Panc1 (cell line): ENCODE data around the gene PDE12. TPM values are rescaled to one million over a fixed set of nuclear protein-coding genes. Genes with fewer than 3 reads are reported as not detected.

Source experiments
- ATAC-seq: fragments of 200-7000 bp; cut with Tn5 transposase; 2 replicates; pipeline ENCODE4 v1.9.1; 2020; ENCODE audit warnings: mild to moderate bottlenecking, moderate library complexity
- BruUV-seq: library from RNA; stranded (reverse); fragments of 400-500 nt; replicated peaks from 2 replicates; lab custom pipeline; 2021; lab: Mats Ljungman, UMichigan
- CTCF ChIA-PET: fragments of 300-600 bp; sonication (Branson Sonifier 250); formaldehyde crosslinking; loops from one replicate; lab custom pipeline; 2022; ENCODE audit warnings: antibody characterized with exemption; lab: Charles Lee
- POLR2A ChIA-PET: fragments of 300-600 bp; sonication (Branson Sonifier 250); formaldehyde crosslinking; loops from one replicate; lab custom pipeline; 2022; ENCODE audit warnings: antibody characterized with exemption; lab: Charles Lee
- DNase-seq: peaks from one replicate; pipeline ENCODE4 v3.0.0-alpha.2; 2010; ENCODE audit warnings: low read depth, low spot score
- H3K27ac ChIP-seq: 2 replicates; pipeline ENCODE4 v1.5.1; 2011; ENCODE audit warnings: mild to moderate bottlenecking, low read length, inconsistent platforms
- H3K27me3 ChIP-seq: fragments of 200-500 bp; sonication (Bioruptor generic); 2 replicates; pipeline ENCODE4 v1.6.0; 2014; ENCODE audit warnings: low read length, inconsistent platforms; ENCODE audit not compliant: control insufficient read depth, insufficient read depth
- H3K36me3 ChIP-seq: fragments of 200-500 bp; sonication (Bioruptor generic); 2 replicates; pipeline ENCODE4 v1.5.1; 2014; ENCODE audit warnings: inconsistent platforms, mild to moderate bottlenecking, low read length, moderate library complexity; ENCODE audit not compliant: control insufficient read depth, insufficient read depth
- H3K4me1 ChIP-seq: 2 replicates; pipeline ENCODE4 v1.5.1; 2011; ENCODE audit warnings: inconsistent platforms, mild to moderate bottlenecking, low read length, moderate library complexity; ENCODE audit not compliant: control insufficient read depth, insufficient read depth
- H3K4me3 ChIP-seq, 2 experiments: 2 replicates each; pipeline ENCODE4 v1.5.1; 2011 to 2012; ENCODE audit warnings: low read depth in 2 of 2, low read length in 2 of 2, mild to moderate bottlenecking in 2 of 2, inconsistent platforms in 1 of 2, moderate library complexity in 1 of 2
- H3K9me3 ChIP-seq: fragments of 200-500 bp; sonication (Bioruptor generic); 2 replicates; pipeline ENCODE4 v1.5.1; 2014; ENCODE audit warnings: low read depth, mild to moderate bottlenecking, inconsistent platforms, low read length, moderate library complexity; ENCODE audit not compliant: control insufficient read depth, insufficient read depth
- POLR2AphosphoS5 ChIP-seq: IDR thresholded peaks from 2 replicates; pipeline ENCODE4 v1.6.1; 2012; ENCODE audit warnings: mild to moderate bottlenecking, low read depth, low read length, moderate library complexity
- REST ChIP-seq, 2 experiments: IDR thresholded peaks; 2 replicates each; pipeline ENCODE4 v1.6.1; 2011 to 2012; ENCODE audit warnings: low read depth in 2 of 2, control low read depth in 1 of 2, low read length in 1 of 2, mild to moderate bottlenecking in 1 of 2, moderate library complexity in 1 of 2; ENCODE audit not compliant: insufficient read depth in 1 of 2
- SIN3A ChIP-seq: IDR thresholded peaks from 2 replicates; pipeline ENCODE4 v1.6.1; 2012; ENCODE audit warnings: low read depth, mild to moderate bottlenecking, low read length, moderate library complexity, borderline replicate concordance; ENCODE audit not compliant: insufficient read depth
- TCF7L2 ChIP-seq: IDR thresholded peaks from 2 replicates; pipeline ENCODE4 v1.6.1; 2011; ENCODE audit warnings: mild to moderate bottlenecking, low read depth, low read length, inconsistent platforms
- in situ Hi-C: cut with HindIII; loops from 2 replicates; pipeline ENCODE4 v1.10.0; 2016; ENCODE audit warnings: low sequenced_read_pairs, low pct_unique_long_range_greater_than_20kb
- intact Hi-C: fragments of 100-400 bp; cut with micrococcal nuclease; formaldehyde crosslinking; loops from one replicate; pipeline ENCODE4 v1.10.0; 2022; ENCODE audit not compliant: unreplicated experiment
- total RNA-seq: library from RNA; stranded (reverse); gene quantifications from one replicate; pipeline ENCODE4 v1.2.1, GENCODE V29; 2021; ENCODE audit not compliant: unreplicated experiment
- TF ChIP-seq, protein P1 (sequence below): fragments of 450-650 bp; IDR thresholded peaks from 2 replicates; pipeline ENCODE4 v1.5.1; 2017; ENCODE audit warnings: mild to moderate bottlenecking

Gene PDE12
- total RNA-seq, 1 experiment from 2014 or later: 22.8 TPM

DNA sequence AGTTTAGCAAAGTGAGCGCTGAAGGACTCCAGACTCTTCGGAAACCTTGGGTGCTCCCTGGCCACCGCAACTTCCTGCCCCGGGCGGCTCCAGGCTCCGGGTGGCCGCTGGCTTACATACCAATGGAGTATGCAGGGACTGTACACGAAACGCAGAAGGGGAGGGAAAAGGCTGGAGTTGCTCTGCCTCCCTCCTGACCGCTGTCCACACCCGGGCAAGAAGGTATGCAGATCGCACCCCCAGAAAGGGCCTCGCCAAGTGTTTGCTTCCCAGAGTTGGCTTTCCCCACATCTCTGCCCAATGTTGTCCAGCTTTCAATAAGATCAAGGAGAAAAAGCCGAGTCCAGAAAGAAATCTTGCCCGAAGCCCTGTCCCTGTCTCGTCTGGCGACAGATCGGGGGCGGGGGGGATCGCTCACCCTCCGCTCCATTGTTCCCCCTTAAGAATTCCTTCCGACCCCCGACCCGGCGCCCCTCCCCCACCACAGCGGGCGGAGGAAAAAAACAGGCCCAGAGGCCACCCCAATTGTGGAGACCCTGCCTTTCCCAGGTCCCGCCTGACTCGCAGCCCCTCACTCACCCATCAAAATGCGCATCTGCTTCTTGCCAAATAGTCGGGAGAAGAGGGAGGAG lies 40.5 kb downstream of the PDE12 start:
- Histone ChIP-seq H3K4me3 (peak overlapping the region; percentile 94 to 96), H3K36me3 (peaks cover 13% of the 10 kb centered on the region), H3K27me3 (no peaks in the 10 kb centered on the region), H3K9me3 (no peaks in the 10 kb centered on the region), H3K4me1 (peaks cover 11% of the 10 kb centered on the region), H3K27ac (peak overlapping the region; percentile 91)
- no peak for TF ChIP-seq POLR2AphosphoS5
- TF ChIP-seq, protein P1, sequence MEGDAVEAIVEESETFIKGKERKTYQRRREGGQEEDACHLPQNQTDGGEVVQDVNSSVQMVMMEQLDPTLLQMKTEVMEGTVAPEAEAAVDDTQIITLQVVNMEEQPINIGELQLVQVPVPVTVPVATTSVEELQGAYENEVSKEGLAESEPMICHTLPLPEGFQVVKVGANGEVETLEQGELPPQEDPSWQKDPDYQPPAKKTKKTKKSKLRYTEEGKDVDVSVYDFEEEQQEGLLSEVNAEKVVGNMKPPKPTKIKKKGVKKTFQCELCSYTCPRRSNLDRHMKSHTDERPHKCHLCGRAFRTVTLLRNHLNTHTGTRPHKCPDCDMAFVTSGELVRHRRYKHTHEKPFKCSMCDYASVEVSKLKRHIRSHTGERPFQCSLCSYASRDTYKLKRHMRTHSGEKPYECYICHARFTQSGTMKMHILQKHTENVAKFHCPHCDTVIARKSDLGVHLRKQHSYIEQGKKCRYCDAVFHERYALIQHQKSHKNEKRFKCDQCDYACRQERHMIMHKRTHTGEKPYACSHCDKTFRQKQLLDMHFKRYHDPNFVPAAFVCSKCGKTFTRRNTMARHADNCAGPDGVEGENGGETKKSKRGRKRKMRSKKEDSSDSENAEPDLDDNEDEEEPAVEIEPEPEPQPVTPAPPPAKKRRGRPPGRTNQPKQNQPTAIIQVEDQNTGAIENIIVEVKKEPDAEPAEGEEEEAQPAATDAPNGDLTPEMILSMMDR: no peak
- no peak for TF ChIP-seq REST (IDR thresholded peaks at IDR 0.05; ENCODE audit: insufficient read depth in 1 of 2, low read depth in 2 of 2, low read length in 1 of 2)
- no peak; the same call in 1 of the 2 replicates for TF ChIP-seq TCF7L2
- no peak for TF ChIP-seq SIN3A
- in situ Hi-C loops (no loop called here), intact Hi-C loops (no loop called here)
- ChIA-PET CTCF (no interaction called here), POLR2A (interaction anchor here (0.6 kb wide), 2 partner anchors 13 to 219 kb away, joined by 3 to 4 read pairs; no protein-coding TSS in a partner anchor)
- BruUV-seq: TSS peak; percentile 76
- DNase-seq: no peak
- peak; percentile 56 for ATAC-seq

GRCh38 chr3:57597127-57597923 lies 41.3 kb downstream of the PDE12 start, which contains the start of gene ARF4:
ARF4 (minus strand) TSS chr3:57597344; CDS start chr3:57597140, 204 bp downstream.
- Histone ChIP-seq H3K4me1 (peaks cover 11% of the 10 kb centered on the region), H3K27me3 (no peaks in the 10 kb centered on the region), H3K4me3 (peak within 1 kb of the TSS; percentile 94 to 96), H3K36me3 (peaks cover 13% of the 10 kb centered on the region), H3K9me3 (no peaks in the 10 kb centered on the region), H3K27ac (peak within 1 kb of the TSS; percentile 97)
- peak; percentile 94 for DNase-seq
- intact Hi-C loops: no loop called here
- POLR2A ChIA-PET: interaction anchor here (0.5 to 0.7 kb wide), 2 partner anchors 368 to 432 kb away, joined by 3 to 4 read pairs; no protein-coding TSS in a partner anchor
- in situ Hi-C loops: no loop called here
- peak; percentile 96 for ATAC-seq
- CTCF ChIA-PET: interaction anchor here (0.6 kb wide), 1 partner anchor 489 kb away, joined by 15 read pairs; no protein-coding TSS in a partner anchor
- BruUV-seq: no TSS peak
- TF ChIP-seq SIN3A (peak; percentile 39; the same call in 1 of the 2 replicates), POLR2AphosphoS5 (peak; percentile 86), TCF7L2 (no peak), REST (IDR thresholded peaks at IDR 0.05; ENCODE audit: insufficient read depth in 1 of 2, low read depth in 2 of 2, low read length in 1 of 2) (peak in 1 of 2 experiments; percentile 14; a peak in 1 of 4 replicates)
- TF ChIP-seq, protein P1: no peak
